ENCODE measurements around the gene DGKK. TPM values are rescaled to one million over a fixed set of nuclear protein-coding genes. Genes with fewer than 3 reads are reported as not detected.

The DGKK gene
- total RNA-seq, 4 donors from 2014 or later, result not detected

- Histone ChIP-seq H3K9me3 (no peaks in the 10 kb centered on the region), H3K27me3 (no peaks in the 10 kb centered on the region), H3K4me1 (no peaks in the 10 kb centered on the region), H3K27ac (no peak overlapping the region), H3K36me3 (no peaks in the 10 kb centered on the region), H3K4me3 (no peak overlapping the region)
- DNase-seq (ENCODE audit: low spot score in 2 of 2), result no peak
- TF ChIP-seq CTCF (IDR thresholded peaks at IDR 0.05), result no peak
- no peak for TF ChIP-seq POLR2A (IDR thresholded peaks at IDR 0.05)
- 62% methylated on average over 1 of the region's 1 CpG for WGBS
Measured at GRCh38 chrX:50484662-50485061, 14.0 kb upstream of the DGKK start.

GRCh38 chrX:50483283-50483682 is 12.7 kb upstream of the DGKK start:
- Histone ChIP-seq H3K9me3 (no peaks in the 10 kb centered on the region), H3K27ac (no peak overlapping the region), H3K36me3 (no peaks in the 10 kb centered on the region), H3K27me3 (no peaks in the 10 kb centered on the region), H3K4me1 (no peaks in the 10 kb centered on the region), H3K4me3 (no peak overlapping the region)
- DNase-seq (ENCODE audit: low spot score in 2 of 2), result no peak
- TF ChIP-seq EP300 (IDR thresholded peaks at IDR 0.05) (no peak), POLR2AphosphoS5 (IDR thresholded peaks at IDR 0.05) (no peak), POLR2A (IDR thresholded peaks at IDR 0.05) (no peak), CTCF (IDR thresholded peaks at IDR 0.05) (no peak)
- 86% methylated on average over 1 of the region's 1 CpG for WGBS

- H3K27ac ChIP-seq, result no peak overlapping the region
- H3K36me3 ChIP-seq, result no peaks in the 10 kb centered on the region
- peaks cover 47% of the 10 kb centered on the region for H3K27me3 ChIP-seq
- no peak for DNase-seq (ENCODE audit: low spot score in 2 of 2)
- WGBS, result 52% methylated on average over 5 of the region's 5 CpGs
- H3K4me3 ChIP-seq, result no peak overlapping the region
- no peaks in the 10 kb centered on the region for H3K9me3 ChIP-seq
- peaks cover 10% of the 10 kb centered on the region for H3K4me1 ChIP-seq
- TF ChIP-seq POLR2A (IDR thresholded peaks at IDR 0.05), result no peak
- no peak for TF ChIP-seq CTCF (IDR thresholded peaks at IDR 0.05)
- no peak for TF ChIP-seq POLR2AphosphoS5 (IDR thresholded peaks at IDR 0.05)
- no peak for TF ChIP-seq EP300 (IDR thresholded peaks at IDR 0.05)
Measured at GRCh38 chrX:50475208-50475607, 4.6 kb upstream of the DGKK start.

GRCh38 chrX:50471390-50471789 is 765 bp upstream of the DGKK start:
- Histone ChIP-seq H3K27me3 (peaks cover 75% of the 10 kb centered on the region), H3K27ac (no peak overlapping the region), H3K9me3 (no peaks in the 10 kb centered on the region), H3K36me3 (no peaks in the 10 kb centered on the region), H3K4me1 (peaks cover 15% of the 10 kb centered on the region), H3K4me3 (no peak overlapping the region)
- DNase-seq (ENCODE audit: low spot score in 2 of 2), result no peak
- WGBS, result 20% methylated on average over 1 of the region's 23 CpGs
- TF ChIP-seq POLR2AphosphoS5 (IDR thresholded peaks at IDR 0.05) (no peak), EP300 (IDR thresholded peaks at IDR 0.05) (no peak), CTCF (IDR thresholded peaks at IDR 0.05) (no peak), POLR2A (IDR thresholded peaks at IDR 0.05) (no peak)

- DNase-seq (ENCODE audit: low spot score in 2 of 2), result no peak
- H3K4me3 ChIP-seq, result no peak overlapping the region
- no peaks in the 10 kb centered on the region for H3K9me3 ChIP-seq
- H3K4me1 ChIP-seq, result peaks cover 15% of the 10 kb centered on the region
- WGBS, result 32% methylated on average over 10 of the region's 24 CpGs
- no peak overlapping the region for H3K27ac ChIP-seq
- no peak for TF ChIP-seq POLR2A (IDR thresholded peaks at IDR 0.05)
- no peak for TF ChIP-seq CTCF (IDR thresholded peaks at IDR 0.05)
- TF ChIP-seq POLR2AphosphoS5 (IDR thresholded peaks at IDR 0.05), result no peak
- TF ChIP-seq EP300 (IDR thresholded peaks at IDR 0.05), result no peak
- H3K27me3 ChIP-seq, result peaks cover 78% of the 10 kb centered on the region
- no peaks in the 10 kb centered on the region for H3K36me3 ChIP-seq
Measured at GRCh38 chrX:50469206-50469605, 1.4 kb downstream of the DGKK start.
